Body of pancreas (tissue), 4 donors: ENCODE measurements around the gene SLC49A4.

Experiments used
- CTCF ChIP-seq, 7 experiments: fragments of 450-650 bp in 4 of 7; fragments of 200-600 bp in 3 of 7; sonication (generic) in 3 of 7; IDR thresholded peaks; one replicate each; pipeline ENCODE4 v1.5.1; 2016 to 2019; ENCODE audit warnings: antibody characterized with exemption in 7 of 7
- POLR2A ChIP-seq, 3 donors: fragments of 450-650 bp; IDR thresholded peaks; one replicate each; pipeline ENCODE4 v1.6.1; 2016; ENCODE audit warnings: antibody characterized with exemption in 3 of 3, mild to moderate bottlenecking in 2 of 3

GRCh38 chr3:122843604-122844003 lies 48.7 kb downstream of the SLC49A4 start:
- no peak for TF ChIP-seq CTCF (IDR thresholded peaks at IDR 0.05)
- TF ChIP-seq POLR2A (IDR thresholded peaks at IDR 0.05) = no peak
